Loucy (cell line): ENCODE results near the gene ENKD1.

ENCODE experiments used
- H2AFZ ChIP-seq: fragments of 200-600 bp; sonication (generic); 2 replicates; pipeline ENCODE4 v1.6.0; 2016; ENCODE audit warnings: antibody characterized with exemption, mild to moderate bottlenecking, low read length, moderate library complexity
- H3F3A ChIP-seq: fragments of 200-600 bp; 2 replicates; pipeline ENCODE4 v1.6.0; 2016; ENCODE audit warnings: antibody characterized with exemption, low read depth, mild to moderate bottlenecking
- H3K27me3 ChIP-seq: fragments of 200-600 bp; sonication (generic); 2 replicates; pipeline ENCODE4 v1.6.1; 2014; ENCODE audit warnings: low read length, mild to moderate bottlenecking; ENCODE audit not compliant: insufficient read depth, poor library complexity, severe bottlenecking
- H3K36me3 ChIP-seq: fragments of 200-600 bp; sonication (generic); 2 replicates; pipeline ENCODE4 v1.6.1; 2016; ENCODE audit warnings: low read length; ENCODE audit not compliant: insufficient read depth
- H3K4me1 ChIP-seq: fragments of 200-600 bp; sonication (generic); 2 replicates; pipeline ENCODE4 v1.5.1; 2014; ENCODE audit warnings: low read length, mild to moderate bottlenecking; ENCODE audit not compliant: insufficient read depth, poor library complexity, severe bottlenecking
- H3K4me2 ChIP-seq: fragments of 200-600 bp; sonication (generic); 2 replicates; pipeline ENCODE4 v1.6.0; 2014; ENCODE audit warnings: antibody characterized with exemption, low read length, low read depth, mild to moderate bottlenecking; ENCODE audit not compliant: poor library complexity, severe bottlenecking
- H3K4me3 ChIP-seq: fragments of 200-600 bp; sonication (generic); 2 replicates; pipeline ENCODE4 v1.5.1; 2014; ENCODE audit warnings: low read length, mild to moderate bottlenecking, mixed read lengths; ENCODE audit not compliant: poor library complexity, severe bottlenecking
- H3K79me2 ChIP-seq: fragments of 200-600 bp; sonication (generic); 2 replicates; pipeline ENCODE4 v1.6.1; 2014; ENCODE audit warnings: low read length; ENCODE audit not compliant: insufficient read depth
- H3K9ac ChIP-seq: fragments of 200-600 bp; sonication (generic); 2 replicates; pipeline ENCODE4 v1.6.0; 2014; ENCODE audit warnings: mild to moderate bottlenecking, low read depth, low read length, moderate library complexity; ENCODE audit not compliant: poor library complexity, severe bottlenecking
- H3K9me2 ChIP-seq: fragments of 200-600 bp; sonication (generic); replicated peaks from 2 replicates; pipeline ENCODE4 v1.6.1; 2016; ENCODE audit warnings: low read depth, low read length, mixed read lengths
- H3K9me3 ChIP-seq: fragments of 200-600 bp; sonication (generic); 2 replicates; pipeline ENCODE4 v1.6.1; 2014; ENCODE audit warnings: mild to moderate bottlenecking, antibody characterized with exemption, low read length, low read depth; ENCODE audit not compliant: insufficient read depth
- H4K20me1 ChIP-seq: fragments of 200-600 bp; sonication (generic); 2 replicates; pipeline ENCODE4 v1.6.0; 2014; ENCODE audit warnings: antibody characterized with exemption, low read length, mild to moderate bottlenecking; ENCODE audit not compliant: insufficient read depth, poor library complexity, severe bottlenecking
- EZH2phosphoT487 ChIP-seq: fragments of 200-600 bp; IDR thresholded peaks from 2 replicates; pipeline ENCODE4 v1.6.1; 2018; ENCODE audit warnings: antibody characterized with exemption, mild to moderate bottlenecking, moderate library complexity, borderline replicate concordance
- TF ChIP-seq, protein P1 (sequence below): fragments of 200-600 bp; sonication (generic); conservative IDR thresholded peaks from 2 replicates; pipeline ENCODE4 v1.5.1; 2014; ENCODE audit warnings: mild to moderate bottlenecking, antibody characterized with exemption, low read length

Gene ENKD1

GRCh38 chr16:67656344-67657016 is 10.1 kb downstream of the ENKD1 start:
- H3K9ac ChIP-seq: no peak overlapping the region
- H3K27me3 ChIP-seq: no peaks in the 10 kb centered on the region

GRCh38 chr16:67655363-67655762 is 11.2 kb downstream of the ENKD1 start:
- no peaks in the 10 kb centered on the region for H3K9me3 ChIP-seq
- no peak overlapping the region for H3K4me2 ChIP-seq
- TF ChIP-seq EZH2phosphoT487: no peak
- TF ChIP-seq, protein P1, sequence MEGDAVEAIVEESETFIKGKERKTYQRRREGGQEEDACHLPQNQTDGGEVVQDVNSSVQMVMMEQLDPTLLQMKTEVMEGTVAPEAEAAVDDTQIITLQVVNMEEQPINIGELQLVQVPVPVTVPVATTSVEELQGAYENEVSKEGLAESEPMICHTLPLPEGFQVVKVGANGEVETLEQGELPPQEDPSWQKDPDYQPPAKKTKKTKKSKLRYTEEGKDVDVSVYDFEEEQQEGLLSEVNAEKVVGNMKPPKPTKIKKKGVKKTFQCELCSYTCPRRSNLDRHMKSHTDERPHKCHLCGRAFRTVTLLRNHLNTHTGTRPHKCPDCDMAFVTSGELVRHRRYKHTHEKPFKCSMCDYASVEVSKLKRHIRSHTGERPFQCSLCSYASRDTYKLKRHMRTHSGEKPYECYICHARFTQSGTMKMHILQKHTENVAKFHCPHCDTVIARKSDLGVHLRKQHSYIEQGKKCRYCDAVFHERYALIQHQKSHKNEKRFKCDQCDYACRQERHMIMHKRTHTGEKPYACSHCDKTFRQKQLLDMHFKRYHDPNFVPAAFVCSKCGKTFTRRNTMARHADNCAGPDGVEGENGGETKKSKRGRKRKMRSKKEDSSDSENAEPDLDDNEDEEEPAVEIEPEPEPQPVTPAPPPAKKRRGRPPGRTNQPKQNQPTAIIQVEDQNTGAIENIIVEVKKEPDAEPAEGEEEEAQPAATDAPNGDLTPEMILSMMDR: no peak
- H3K9ac ChIP-seq: no peak overlapping the region
- no peaks in the 10 kb centered on the region for H3F3A ChIP-seq
- H3K36me3 ChIP-seq: peaks cover 60% of the 10 kb centered on the region; the same call in 1 of the 2 replicates
- H3K9me2 ChIP-seq: no peaks in the 10 kb centered on the region
- peaks cover 27% of the 10 kb centered on the region for H4K20me1 ChIP-seq
- H3K27me3 ChIP-seq: no peaks in the 10 kb centered on the region
- H3K4me3 ChIP-seq: no peak overlapping the region
- H3K4me1 ChIP-seq: peaks cover 9% of the 10 kb centered on the region
- H3K79me2 ChIP-seq: peaks cover 27% of the 10 kb centered on the region; the same call in 1 of the 2 replicates
- no peak overlapping the region for H2AFZ ChIP-seq

More at GRCh38 chr16:67656344-67657016, 10.1 kb downstream of the ENKD1 start:
- Histone ChIP-seq H3K9me2 (no peaks in the 10 kb centered on the region), H3K4me3 (no peak overlapping the region), H3K79me2 (peaks cover 24% of the 10 kb centered on the region; the same call in 1 of the 2 replicates), H3K9me3 (no peaks in the 10 kb centered on the region), H3F3A (no peaks in the 10 kb centered on the region), H3K36me3 (peaks cover 50% of the 10 kb centered on the region; the same call in 1 of the 2 replicates), H2AFZ (no peak overlapping the region), H3K4me1 (peaks cover 9% of the 10 kb centered on the region), H4K20me1 (peaks cover 22% of the 10 kb centered on the region), H3K4me2 (no peak overlapping the region)
- no peak for TF ChIP-seq EZH2phosphoT487
- TF ChIP-seq, protein P1: no peak

DNA sequence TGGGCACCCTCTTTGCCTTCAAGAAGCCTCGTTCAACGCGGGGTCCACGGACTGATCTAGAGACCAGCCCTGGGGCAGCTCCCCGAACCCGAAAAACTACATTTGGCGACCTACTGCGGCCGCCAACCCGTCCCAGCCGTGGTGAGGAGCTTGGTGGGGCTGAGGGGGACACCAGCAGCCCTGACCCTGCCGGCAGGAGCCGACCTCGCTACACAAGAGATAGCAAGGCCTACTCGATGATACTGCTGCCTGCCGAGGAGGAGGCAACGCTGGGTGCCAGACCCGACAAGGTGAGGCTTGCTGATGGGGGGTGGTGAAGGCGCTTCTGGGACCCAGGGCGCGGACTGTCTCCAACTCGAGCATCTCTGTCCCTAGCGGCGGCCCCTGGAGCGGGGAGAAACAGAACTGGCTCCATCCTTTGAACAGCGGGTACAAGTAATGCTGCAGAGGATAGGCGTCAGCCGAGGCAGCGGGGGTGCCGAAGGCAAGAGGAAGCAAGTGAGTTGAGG is 12.1 kb downstream of the ENKD1 start:
- H3K36me3 ChIP-seq: peaks cover 69% of the 10 kb centered on the region; the same call in 1 of the 2 replicates
- no peaks in the 10 kb centered on the region for H3K9me2 ChIP-seq
- peaks cover 31% of the 10 kb centered on the region; the same call in 1 of the 2 replicates for H3K79me2 ChIP-seq
- no peak for TF ChIP-seq EZH2phosphoT487
- TF ChIP-seq, protein P1: no peak
- H2AFZ ChIP-seq: no peak overlapping the region
- H3K4me1 ChIP-seq: peaks cover 9% of the 10 kb centered on the region
- no peak overlapping the region for H3K9ac ChIP-seq
- H3F3A ChIP-seq: no peaks in the 10 kb centered on the region
- peaks cover 27% of the 10 kb centered on the region for H4K20me1 ChIP-seq
- H3K9me3 ChIP-seq: no peaks in the 10 kb centered on the region
- H3K4me2 ChIP-seq: no peak overlapping the region
- H3K4me3 ChIP-seq: no peak overlapping the region
- H3K27me3 ChIP-seq: no peaks in the 10 kb centered on the region
